ENCODE results near the gene ARMC6.

ARMC6 gene

DNA sequence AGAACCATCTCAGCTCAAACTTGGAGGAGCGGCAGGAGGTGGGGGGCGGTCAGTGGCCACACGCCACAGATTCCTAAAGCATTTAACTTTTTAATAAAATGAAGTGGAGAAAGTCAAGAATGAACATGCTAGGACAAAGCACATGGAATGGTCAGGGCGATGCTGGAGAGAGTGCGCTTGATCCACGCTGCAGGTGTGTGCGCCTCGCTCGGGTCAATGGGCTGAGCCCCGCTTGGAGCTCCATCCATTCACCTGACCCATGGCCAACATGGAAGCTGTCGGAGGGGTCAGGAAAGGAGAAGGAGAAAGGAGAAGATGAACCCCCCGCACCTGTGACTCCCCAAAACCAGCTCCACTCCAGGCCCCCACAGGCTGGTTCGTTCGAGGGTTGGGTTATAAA, 41.9 kb upstream of the ARMC6 start:
- TF ChIP-seq, protein P1, sequence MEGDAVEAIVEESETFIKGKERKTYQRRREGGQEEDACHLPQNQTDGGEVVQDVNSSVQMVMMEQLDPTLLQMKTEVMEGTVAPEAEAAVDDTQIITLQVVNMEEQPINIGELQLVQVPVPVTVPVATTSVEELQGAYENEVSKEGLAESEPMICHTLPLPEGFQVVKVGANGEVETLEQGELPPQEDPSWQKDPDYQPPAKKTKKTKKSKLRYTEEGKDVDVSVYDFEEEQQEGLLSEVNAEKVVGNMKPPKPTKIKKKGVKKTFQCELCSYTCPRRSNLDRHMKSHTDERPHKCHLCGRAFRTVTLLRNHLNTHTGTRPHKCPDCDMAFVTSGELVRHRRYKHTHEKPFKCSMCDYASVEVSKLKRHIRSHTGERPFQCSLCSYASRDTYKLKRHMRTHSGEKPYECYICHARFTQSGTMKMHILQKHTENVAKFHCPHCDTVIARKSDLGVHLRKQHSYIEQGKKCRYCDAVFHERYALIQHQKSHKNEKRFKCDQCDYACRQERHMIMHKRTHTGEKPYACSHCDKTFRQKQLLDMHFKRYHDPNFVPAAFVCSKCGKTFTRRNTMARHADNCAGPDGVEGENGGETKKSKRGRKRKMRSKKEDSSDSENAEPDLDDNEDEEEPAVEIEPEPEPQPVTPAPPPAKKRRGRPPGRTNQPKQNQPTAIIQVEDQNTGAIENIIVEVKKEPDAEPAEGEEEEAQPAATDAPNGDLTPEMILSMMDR (IDR thresholded peaks at IDR 0.05; ENCODE audit: low read depth, low read length), result no peak

DNA sequence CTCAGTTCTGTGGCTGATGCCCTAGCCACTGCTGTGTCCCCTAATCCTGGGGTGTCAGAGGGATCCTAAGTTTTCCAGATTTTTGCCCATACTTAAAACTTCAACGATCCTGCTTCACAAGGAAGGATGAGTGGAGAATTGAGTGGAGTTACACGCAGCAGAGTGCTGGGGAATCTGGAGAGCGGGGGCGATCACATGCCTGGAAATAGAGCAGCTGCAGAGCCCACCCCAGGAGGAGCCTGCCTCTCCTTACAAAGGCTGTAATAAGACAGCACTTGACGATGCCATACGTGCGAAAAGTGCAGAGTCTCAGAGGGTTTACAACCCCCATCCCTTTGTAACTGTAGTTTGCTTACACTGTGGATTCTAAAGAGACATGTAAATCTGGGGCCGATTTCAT, 40.7 kb upstream of the ARMC6 start:
- DNase-seq (ENCODE audit: extremely low read depth, low read depth), result no peak
- TF ChIP-seq, protein P1 (IDR thresholded peaks at IDR 0.05; ENCODE audit: low read depth, low read length), result no peak

More for the DNA sequence above, 41.9 kb upstream of the ARMC6 start:
- no peak for DNase-seq (ENCODE audit: extremely low read depth, low read depth)

DNA sequence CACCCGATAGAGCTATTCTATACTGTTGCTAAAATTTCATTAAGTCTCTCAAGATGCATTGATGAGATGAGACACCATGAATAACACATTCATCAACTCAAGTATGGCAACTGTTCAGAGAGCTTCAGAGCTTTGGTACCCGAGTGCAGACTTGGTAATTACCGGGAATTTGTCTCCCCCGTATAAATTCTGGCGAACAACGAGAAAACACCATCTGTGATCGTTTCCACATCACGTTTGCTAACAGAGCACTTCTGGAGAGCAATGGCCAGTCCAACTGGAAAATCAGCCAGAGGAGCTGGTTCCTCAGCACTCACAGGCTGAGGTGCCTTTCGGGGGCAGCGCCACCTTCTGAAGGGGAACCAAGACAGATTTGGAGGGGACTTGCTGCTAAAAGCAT, 40.3 kb upstream of the ARMC6 start:
- TF ChIP-seq, protein P1 (IDR thresholded peaks at IDR 0.05; ENCODE audit: low read depth, low read length), result no peak
- DNase-seq (ENCODE audit: extremely low read depth, low read depth), result no peak

DNA sequence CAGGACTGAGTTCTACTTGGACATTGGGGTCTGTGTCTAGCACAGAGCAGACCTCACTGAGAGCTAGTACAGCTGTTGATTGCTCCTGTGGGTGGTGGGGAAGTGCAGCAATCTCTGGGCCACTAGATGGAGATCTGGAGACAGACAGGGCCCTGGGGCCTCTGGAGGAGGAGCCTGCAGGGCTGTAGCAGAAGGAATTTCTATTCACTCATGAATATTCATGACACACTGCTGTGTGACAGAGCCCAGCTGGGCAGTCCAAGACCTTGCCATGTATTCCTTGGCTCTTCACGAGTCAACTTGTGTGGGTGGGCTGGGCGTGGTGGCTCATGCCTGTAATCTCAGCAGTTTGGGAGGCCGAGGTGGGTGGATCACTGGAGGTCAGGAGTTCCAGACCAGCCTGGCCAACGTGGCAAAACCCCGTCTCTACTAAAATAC, 37.6 kb upstream of the ARMC6 start:
- TF ChIP-seq, protein P1 (IDR thresholded peaks at IDR 0.05; ENCODE audit: low read depth, low read length), result peak; percentile 75
- peak; percentile 66 for DNase-seq (ENCODE audit: extremely low read depth, low read depth)

DNA sequence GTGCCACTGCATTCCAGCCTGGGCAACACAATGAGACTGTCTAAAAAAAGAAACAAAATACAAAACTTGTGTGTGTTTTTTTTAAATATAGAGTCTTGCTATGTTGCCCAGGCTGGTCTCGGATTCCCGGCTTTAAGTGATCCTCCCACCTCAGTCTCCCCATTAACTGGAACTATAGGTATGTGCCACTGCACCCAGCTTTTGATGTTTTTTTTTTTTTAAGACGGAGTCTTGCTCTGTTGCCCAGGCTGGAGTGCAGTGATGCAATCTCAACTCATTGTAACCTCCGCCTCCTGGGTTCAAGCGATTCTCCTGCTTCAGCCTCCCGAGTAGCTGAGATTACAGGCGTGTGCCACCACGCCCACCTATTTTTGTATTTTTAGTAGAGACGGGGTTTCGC, 37.1 kb upstream of the ARMC6 start:
- TF ChIP-seq, protein P1 (IDR thresholded peaks at IDR 0.05; ENCODE audit: low read depth, low read length), result no peak

DNA sequence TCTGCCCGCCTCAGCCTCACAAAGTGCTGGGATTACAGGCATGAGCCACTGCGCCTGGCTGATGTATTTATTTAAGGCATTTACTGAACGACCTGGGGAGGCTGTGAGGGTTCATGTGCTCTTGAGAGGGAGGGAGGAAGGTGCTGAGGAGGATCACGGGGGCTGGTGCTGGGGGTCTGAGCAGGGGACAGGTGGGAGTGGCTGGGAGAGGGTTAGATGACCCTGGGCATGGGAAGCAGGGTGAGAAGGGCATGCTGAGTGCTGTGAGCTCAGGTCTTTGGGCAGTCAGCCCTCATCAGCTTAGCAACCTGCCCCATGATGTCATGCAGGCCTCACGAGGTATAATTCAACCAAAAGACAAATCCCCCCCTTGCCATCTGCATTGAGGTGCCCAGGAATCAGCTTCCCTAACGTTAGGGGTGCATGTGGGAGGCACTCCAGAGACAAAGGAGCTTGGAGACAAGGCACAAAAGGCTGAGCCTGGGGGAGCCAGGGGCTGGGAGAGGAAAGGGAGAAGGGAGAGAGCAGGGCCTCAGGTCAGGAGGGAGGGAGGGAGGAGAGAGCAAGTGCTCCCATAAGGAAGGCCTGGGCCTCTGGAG, 36.5 kb upstream of the ARMC6 start:
- TF ChIP-seq, protein P1 (IDR thresholded peaks at IDR 0.05; ENCODE audit: low read depth, low read length), result no peak
- no peak for DNase-seq (ENCODE audit: extremely low read depth, low read depth)

More for the DNA sequence above, 37.1 kb upstream of the ARMC6 start:
- no peak for DNase-seq (ENCODE audit: extremely low read depth, low read depth)

DNA sequence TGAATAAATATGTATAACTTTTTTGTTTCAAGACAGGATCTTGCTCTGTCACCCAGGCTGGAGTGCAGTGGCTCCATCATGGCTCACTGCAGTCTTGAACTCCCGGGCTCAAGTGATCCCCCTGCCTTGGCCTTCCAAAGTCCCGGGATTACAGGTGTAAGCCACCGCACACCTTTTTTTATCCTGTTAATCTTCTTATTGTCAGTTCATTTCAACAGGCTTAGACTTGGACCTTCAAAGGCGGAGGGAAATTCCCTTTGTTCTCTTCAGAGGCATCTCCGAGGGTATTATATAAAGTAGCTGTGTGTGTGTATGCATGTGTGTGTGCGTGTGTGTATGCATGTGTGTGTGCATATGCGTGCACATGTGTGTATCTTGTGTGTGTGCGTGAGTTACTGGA, 35.1 kb upstream of the ARMC6 start:
- DNase-seq (ENCODE audit: extremely low read depth, low read depth), result no peak
- TF ChIP-seq, protein P1 (IDR thresholded peaks at IDR 0.05; ENCODE audit: low read depth, low read length), result no peak

Measured in AG09319 (cell line).